Trophoblast cell (in vitro differentiated cells and primary cell): Measurements from ENCODE around the gene PIP5K1B.

Experiments used
- DNase-seq, 2 donors: peaks; one replicate each; pipeline ENCODE4 v3.0.0-alpha.2; 2016
- H2AFZ ChIP-seq: 2 replicates; pipeline ENCODE4 v1.6.1; 2013; ENCODE audit warnings: low read length, moderate library complexity, mild to moderate bottlenecking; ENCODE audit not compliant: insufficient read depth, poor library complexity
- H2AK5ac ChIP-seq: 2 replicates; pipeline ENCODE4 v1.6.1; 2013; ENCODE audit warnings: mild to moderate bottlenecking, low read length
- H2BK120ac ChIP-seq: 2 replicates; pipeline ENCODE4 v1.6.1; 2013; ENCODE audit warnings: low read length, mild to moderate bottlenecking, moderate library complexity; ENCODE audit not compliant: insufficient read depth, poor library complexity
- H2BK12ac ChIP-seq: 2 replicates; pipeline ENCODE4 v1.6.1; 2013; ENCODE audit warnings: mild to moderate bottlenecking, low read length, moderate library complexity
- H2BK5ac ChIP-seq: 2 replicates; pipeline ENCODE4 v1.6.1; 2013; ENCODE audit warnings: low read length, low read depth, moderate library complexity, mild to moderate bottlenecking; ENCODE audit not compliant: poor library complexity
- H3K14ac ChIP-seq: 2 replicates; pipeline ENCODE4 v1.6.1; 2013; ENCODE audit warnings: mild to moderate bottlenecking, low read length
- H3K18ac ChIP-seq: 2 replicates; pipeline ENCODE4 v1.6.1; 2013; ENCODE audit warnings: mild to moderate bottlenecking, low read length
- H3K23ac ChIP-seq: 2 replicates; pipeline ENCODE4 v1.6.1; 2013; ENCODE audit warnings: low read length
- H3K27ac ChIP-seq: 2 replicates; pipeline ENCODE4 v1.5.1; 2013; ENCODE audit warnings: low read depth, mild to moderate bottlenecking, inconsistent platforms, low read length, moderate library complexity
- H3K27me3 ChIP-seq: 2 replicates; pipeline ENCODE4 v1.6.1; 2013; ENCODE audit warnings: inconsistent platforms, mild to moderate bottlenecking, low read length, moderate library complexity; ENCODE audit not compliant: insufficient read depth
- H3K36me3 ChIP-seq, 2 experiments: 1 replicate in 1 of 2; 2 replicates in 1 of 2; pipeline ENCODE4 v1.6.1; 2013; ENCODE audit warnings: low read length in 2 of 2, mild to moderate bottlenecking in 2 of 2, moderate library complexity in 1 of 2; ENCODE audit not compliant: insufficient read depth in 2 of 2, control insufficient read depth in 1 of 2
- H3K4ac ChIP-seq: 2 replicates; pipeline ENCODE4 v1.6.1; 2013; ENCODE audit warnings: low read depth, mild to moderate bottlenecking, low read length, moderate library complexity
- H3K4me1 ChIP-seq, 2 experiments: 1 replicate in 1 of 2; 2 replicates in 1 of 2; pipeline ENCODE4 v1.6.1; 2013; ENCODE audit warnings: low read length in 2 of 2, mild to moderate bottlenecking in 2 of 2, moderate library complexity in 1 of 2; ENCODE audit not compliant: insufficient read depth in 2 of 2, control insufficient read depth in 1 of 2
- H3K4me2 ChIP-seq: 2 replicates; pipeline ENCODE4 v1.6.1; 2013; ENCODE audit warnings: inconsistent platforms, mild to moderate bottlenecking, low read length, moderate library complexity
- H3K4me3 ChIP-seq: 2 replicates; pipeline ENCODE4 v1.5.1; 2013; ENCODE audit warnings: mild to moderate bottlenecking, low read depth, low read length, inconsistent platforms
- H3K79me1 ChIP-seq: one replicate; pipeline ENCODE4 v1.6.1; 2013; ENCODE audit warnings: low read length
- H3K79me2 ChIP-seq: 2 replicates; pipeline ENCODE4 v1.6.1; 2013; ENCODE audit warnings: low read length, mild to moderate bottlenecking; ENCODE audit not compliant: control insufficient read depth, insufficient read depth, poor library complexity
- H3K9ac ChIP-seq: 2 replicates; pipeline ENCODE4 v1.6.1; 2013; ENCODE audit warnings: mild to moderate bottlenecking, low read length
- H3K9me3 ChIP-seq: 2 replicates; pipeline ENCODE4 v1.6.1; 2013; ENCODE audit warnings: low read depth, mild to moderate bottlenecking, control low read depth, inconsistent platforms, low read length; ENCODE audit not compliant: insufficient read depth
- H4K12ac ChIP-seq: 2 replicates; pipeline ENCODE4 v1.6.1; 2013; ENCODE audit warnings: low read depth, mild to moderate bottlenecking, low read length, moderate library complexity
- H4K8ac ChIP-seq: 2 replicates; pipeline ENCODE4 v1.6.1; 2013; ENCODE audit warnings: low read depth, mild to moderate bottlenecking, low read length, moderate library complexity
- H4K91ac ChIP-seq: one replicate; pipeline ENCODE4 v1.6.1; 2013; ENCODE audit warnings: low read depth, mild to moderate bottlenecking, low read length, moderate library complexity
- WGBS: extraction: QIAGEN DNeasy Blood & Tissue Kit; methylation state at CpG from one replicate; pipeline ENCODE4 v1.1.7; 2013; ENCODE audit warnings: missing lambda C conversion rate; ENCODE audit not compliant: insufficient read length, insufficient coverage; ENCODE audit errors: extremely low coverage; 5-methylcytosine and 5-hydroxymethylcytosine counted together

Gene PIP5K1B

DNA sequence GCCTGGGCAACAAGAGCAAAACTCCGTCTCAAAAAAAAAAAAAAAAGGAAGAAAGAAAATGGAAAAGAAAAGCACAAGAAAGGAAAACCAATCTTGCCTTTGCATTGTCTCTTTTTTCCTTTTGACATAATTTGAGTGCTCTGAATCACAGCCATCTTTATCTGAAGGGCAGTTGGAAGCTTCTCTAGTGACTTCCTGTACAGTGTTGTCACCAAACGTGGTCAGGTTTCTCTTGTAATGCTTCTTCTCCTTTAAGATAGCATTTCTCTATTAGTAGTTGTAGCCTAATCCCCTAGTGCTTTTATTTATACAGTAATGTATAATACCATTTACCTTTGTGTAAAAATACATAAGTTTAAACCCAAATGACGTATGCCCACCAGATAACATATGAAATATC, 290.7 kb downstream of the PIP5K1B start:
- H3K4me3 ChIP-seq: no peak overlapping the region
- H3K79me2 ChIP-seq: no peaks in the 10 kb centered on the region
- no peak overlapping the region for H4K91ac ChIP-seq
- H3K27me3 ChIP-seq: no peaks in the 10 kb centered on the region
- H2AFZ ChIP-seq: no peak overlapping the region
- H2BK120ac ChIP-seq: no peak overlapping the region
- no peak for DNase-seq
- no peak overlapping the region for H2BK5ac ChIP-seq
- H3K9ac ChIP-seq: no peak overlapping the region
- H3K18ac ChIP-seq: no peak overlapping the region
- no peak overlapping the region for H4K8ac ChIP-seq
- H3K79me1 ChIP-seq: no peaks in the 10 kb centered on the region
- WGBS: no CpG with 5 or more reads among the region's 3 CpGs
- no peak overlapping the region for H3K4ac ChIP-seq
- no peak overlapping the region for H3K23ac ChIP-seq
- H3K4me2 ChIP-seq: no peak overlapping the region
- H2AK5ac ChIP-seq: no peak overlapping the region
- no peaks in the 10 kb centered on the region for H3K36me3 ChIP-seq
- H3K9me3 ChIP-seq: no peaks in the 10 kb centered on the region
- no peak overlapping the region for H4K12ac ChIP-seq
- H3K14ac ChIP-seq: no peak overlapping the region
- no peak overlapping the region for H3K27ac ChIP-seq
- H3K4me1 ChIP-seq: no peaks in the 10 kb centered on the region
- H2BK12ac ChIP-seq: no peak overlapping the region

DNA sequence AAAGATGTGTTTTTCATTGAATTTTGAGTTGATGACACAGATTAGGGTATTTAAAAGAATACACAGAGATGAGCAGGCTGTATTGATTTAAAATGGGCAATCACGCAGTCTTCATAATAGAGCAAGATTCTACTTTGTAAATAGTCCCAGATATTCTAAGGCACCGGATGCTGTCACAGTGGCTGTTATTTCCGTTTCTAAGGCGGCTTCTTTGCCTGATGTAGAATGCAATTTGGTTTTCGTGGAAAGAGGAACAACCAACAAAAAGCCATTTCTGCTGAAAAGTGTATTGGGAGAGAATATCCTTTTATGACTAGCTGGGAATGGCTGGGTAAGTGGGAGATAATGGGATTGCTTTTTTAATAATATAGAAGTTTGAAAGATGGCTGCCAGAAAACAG, 291.4 kb downstream of the PIP5K1B start:
- Histone ChIP-seq H4K91ac (no peak overlapping the region), H3K36me3 (no peaks in the 10 kb centered on the region), H3K4me3 (no peak overlapping the region), H3K4me1 (no peaks in the 10 kb centered on the region), H3K18ac (no peak overlapping the region), H3K27me3 (no peaks in the 10 kb centered on the region), H3K4me2 (no peak overlapping the region), H4K12ac (no peak overlapping the region), H3K9ac (no peak overlapping the region), H2AFZ (no peak overlapping the region), H3K79me2 (no peaks in the 10 kb centered on the region), H3K14ac (no peak overlapping the region), H2BK12ac (no peak overlapping the region), H2BK5ac (no peak overlapping the region), H3K23ac (no peak overlapping the region), H3K27ac (no peak overlapping the region), H3K4ac (no peak overlapping the region), H3K9me3 (no peaks in the 10 kb centered on the region), H4K8ac (no peak overlapping the region), H2BK120ac (no peak overlapping the region), H2AK5ac (no peak overlapping the region), H3K79me1 (no peaks in the 10 kb centered on the region)
- no peak for DNase-seq
- no CpG with 5 or more reads among the region's 5 CpGs for WGBS

DNA sequence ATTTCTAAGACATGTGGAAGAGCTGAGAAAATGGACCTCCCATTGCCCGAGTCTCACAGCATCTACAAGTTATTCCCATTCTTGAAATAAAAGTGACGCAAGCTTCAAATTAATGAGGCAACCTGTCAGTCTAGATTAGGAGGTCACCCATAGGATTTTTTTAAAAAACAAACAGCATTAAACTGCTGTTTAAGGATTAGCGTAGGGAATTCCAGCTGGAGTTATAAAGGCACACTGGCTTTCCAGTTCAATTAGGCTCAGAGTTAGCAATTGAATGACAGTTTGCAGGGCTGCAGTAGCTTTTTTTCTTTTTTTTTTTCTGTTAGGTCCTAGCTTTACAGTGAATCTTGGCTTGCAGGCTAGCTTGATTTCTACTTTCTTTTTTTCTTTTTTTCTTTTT, 292.6 kb downstream of the PIP5K1B start:
- Histone ChIP-seq H3K4ac (no peak overlapping the region), H4K12ac (no peak overlapping the region), H3K4me1 (no peaks in the 10 kb centered on the region), H2BK5ac (no peak overlapping the region), H3K4me2 (no peak overlapping the region), H2AFZ (no peak overlapping the region), H3K14ac (no peak overlapping the region), H3K18ac (no peak overlapping the region), H3K4me3 (no peak overlapping the region), H3K36me3 (no peaks in the 10 kb centered on the region), H3K23ac (no peak overlapping the region), H3K9me3 (no peaks in the 10 kb centered on the region), H3K79me1 (no peaks in the 10 kb centered on the region), H2BK12ac (no peak overlapping the region), H2AK5ac (no peak overlapping the region), H3K9ac (no peak overlapping the region), H3K79me2 (no peaks in the 10 kb centered on the region), H3K27ac (no peak overlapping the region), H2BK120ac (no peak overlapping the region), H3K27me3 (no peaks in the 10 kb centered on the region), H4K8ac (no peak overlapping the region), H4K91ac (no peak overlapping the region)
- no CpG with 5 or more reads among the region's 3 CpGs for WGBS
- no peak for DNase-seq

DNA sequence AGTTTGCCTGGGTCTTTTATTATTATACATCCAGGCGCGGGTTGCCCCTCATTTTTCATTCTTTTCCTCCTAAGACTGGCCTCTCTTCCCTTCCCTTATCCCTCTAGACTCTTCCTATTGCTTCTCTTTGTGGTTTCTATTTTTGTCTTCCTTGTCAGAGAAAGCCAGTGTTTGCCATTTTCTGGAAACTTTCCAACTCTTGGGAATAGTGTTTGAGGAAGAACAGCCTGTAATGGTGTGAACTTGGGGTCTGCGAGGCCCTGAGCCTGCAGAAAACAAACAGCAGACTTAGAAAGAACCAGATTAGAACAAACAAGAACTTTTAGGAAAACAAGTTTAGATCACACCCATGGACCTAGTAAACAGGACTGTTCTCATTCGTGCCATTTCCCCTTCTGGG, 293.3 kb downstream of the PIP5K1B start:
- Histone ChIP-seq H2BK5ac (no peak overlapping the region), H3K36me3 (no peaks in the 10 kb centered on the region), H3K9me3 (no peaks in the 10 kb centered on the region), H3K79me1 (no peaks in the 10 kb centered on the region), H3K18ac (no peak overlapping the region), H2BK120ac (no peak overlapping the region), H3K14ac (no peak overlapping the region), H2AK5ac (no peak overlapping the region), H3K4me3 (no peak overlapping the region), H4K12ac (no peak overlapping the region), H3K4me1 (no peaks in the 10 kb centered on the region), H4K8ac (no peak overlapping the region), H3K4ac (no peak overlapping the region), H3K23ac (no peak overlapping the region), H3K27me3 (no peaks in the 10 kb centered on the region), H3K27ac (no peak overlapping the region), H4K91ac (no peak overlapping the region), H3K4me2 (no peak overlapping the region), H2BK12ac (no peak overlapping the region), H3K9ac (no peak overlapping the region), H3K79me2 (no peaks in the 10 kb centered on the region), H2AFZ (no peak overlapping the region)
- WGBS: no CpG with 5 or more reads among the region's 4 CpGs
- DNase-seq: no peak
